Esophagus squamous epithelium (tissue), 5 donors: ENCODE results near the gene ALDH9A1. TPM values are rescaled to one million over a fixed set of nuclear protein-coding genes. Genes with fewer than 3 reads are reported as not detected.

Experiments used
- DNase-seq: peaks from one replicate; lab custom pipeline; 2025; lab: John Stamatoyannopoulos, UW
- H3K27ac ChIP-seq, 4 donors: fragments of 200-600 bp; sonication (generic); one replicate each; pipeline ENCODE4 v1.5.1; 2016 to 2019; ENCODE audit warnings: mild to moderate bottlenecking in 1 of 4
- H3K27me3 ChIP-seq, 4 donors: fragments of 200-600 bp; sonication (generic); 1 replicate in 3 of 4; 2 replicates in 1 of 4; pipeline versions ENCODE4 v1.5.1 to v1.6.0; 2017 to 2021; ENCODE audit warnings: antibody characterized with exemption in 1 of 4
- H3K36me3 ChIP-seq, 3 donors: fragments of 200-600 bp; sonication (generic); one replicate each; pipeline ENCODE4 v1.5.1; 2016 to 2019
- H3K4me1 ChIP-seq, 3 donors: fragments of 200-600 bp; sonication (generic); one replicate each; pipeline ENCODE4 v1.5.1; 2017 to 2019
- H3K4me3 ChIP-seq, 4 donors: fragments of 200-600 bp; sonication (generic); 1 replicate in 3 of 4; 2 replicates in 1 of 4; pipeline ENCODE4 v1.5.1; 2016 to 2019; ENCODE audit warnings: mild to moderate bottlenecking in 2 of 4, moderate library complexity in 1 of 4
- H3K9me3 ChIP-seq, 3 donors: fragments of 200-600 bp; sonication (generic); one replicate each; pipeline ENCODE4 v1.5.1; 2016 to 2019
- CTCF ChIP-seq, 6 experiments: fragments of 450-650 bp in 4 of 6; fragments of 200-600 bp in 2 of 6; sonication (generic) in 2 of 6; IDR thresholded peaks; one replicate each; pipeline ENCODE4 v1.5.1; 2016 to 2019; ENCODE audit warnings: antibody characterized with exemption in 6 of 6, mild to moderate bottlenecking in 4 of 6, moderate library complexity in 4 of 6
- POLR2A ChIP-seq, 4 donors: fragments of 450-650 bp; IDR thresholded peaks; one replicate each; pipeline ENCODE4 v1.6.1; 2017; ENCODE audit warnings: antibody characterized with exemption in 4 of 4, mild to moderate bottlenecking in 4 of 4, moderate library complexity in 3 of 4
- WGBS, 2 donors: methylation state at CpG; one replicate each; pipeline ENCODE4 v1.1.5; 2018; 5-methylcytosine and 5-hydroxymethylcytosine counted together
- intact Hi-C: fragments of 100-400 bp; cut with DNase I; formaldehyde crosslinking; loops from one replicate; pipeline ENCODE4 v1.15.0; 2022
- total RNA-seq, 4 donors: library from RNA; depleted of rRNA; stranded (reverse); fragments of >200 nt; gene quantifications; one replicate each; pipeline ENCODE4 v1.1.0, GENCODE V29; 2016
- donor health status: DM: yes; HTN: yes; CAD: no.

ALDH9A1 gene
- total RNA-seq, 4 donors from 2014 or later = 120 to 198 (median 158) TPM

GRCh38 chr1:165629848-165630628, 68.3 kb downstream of the ALDH9A1 start:
- no peak for TF ChIP-seq POLR2A (IDR thresholded peaks at IDR 0.05)
- TF ChIP-seq CTCF (IDR thresholded peaks at IDR 0.05) = no peak
- whole genome bisulfite sequencing, 2 donors = 16 to 21% methylated on average over 8 to 11 of the region's 26 CpGs
- no peaks in the 10 kb centered on the region for H3K36me3 ChIP-seq
- H3K9me3 ChIP-seq = no peaks in the 10 kb centered on the region
- H3K4me1 ChIP-seq = peaks cover 22 to 42% (median 25%) of the 10 kb centered on the region in 3 donors
- peak overlapping the region; percentile 45 to 80 (median 67) for H3K4me3 ChIP-seq
- peak overlapping the region; percentile 89 to 96 (median 92) for H3K27ac ChIP-seq
- H3K27me3 ChIP-seq = no peaks in the 10 kb centered on the region
- intact Hi-C loops = no loop called here
- DNase-seq = no peak

DNA sequence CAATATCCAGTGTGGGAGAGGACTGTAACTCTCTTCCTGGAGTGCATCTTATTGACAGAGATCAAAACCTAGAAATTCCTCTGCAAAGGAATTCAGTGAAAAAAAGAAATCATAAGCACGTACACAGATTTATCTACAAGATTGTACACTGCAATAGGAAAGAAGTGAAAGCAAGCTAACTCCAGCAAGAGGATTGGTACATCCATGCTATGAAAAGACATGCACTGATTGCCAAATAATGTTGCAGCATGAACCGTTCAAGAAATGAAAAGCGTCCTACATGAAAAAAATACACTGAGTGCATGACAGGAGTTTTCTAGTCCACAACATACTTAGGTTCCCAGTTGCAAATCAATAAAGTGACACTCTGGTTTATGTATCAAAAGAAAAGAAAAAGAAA, 69.2 kb downstream of the ALDH9A1 start:
- Histone ChIP-seq H3K4me1 (peaks cover 19 to 33% (median 20%) of the 10 kb centered on the region in 3 donors), H3K27ac (no peak overlapping the region), H3K9me3 (no peaks in the 10 kb centered on the region), H3K4me3 (no peak overlapping the region), H3K36me3 (no peaks in the 10 kb centered on the region), H3K27me3 (no peaks in the 10 kb centered on the region)
- intact Hi-C loops = no loop called here
- DNase-seq = no peak
- no peak for TF ChIP-seq CTCF (IDR thresholded peaks at IDR 0.05)
- 71 to 78% methylated on average over 3 of the region's 3 CpGs for WGBS, 2 donors

DNA sequence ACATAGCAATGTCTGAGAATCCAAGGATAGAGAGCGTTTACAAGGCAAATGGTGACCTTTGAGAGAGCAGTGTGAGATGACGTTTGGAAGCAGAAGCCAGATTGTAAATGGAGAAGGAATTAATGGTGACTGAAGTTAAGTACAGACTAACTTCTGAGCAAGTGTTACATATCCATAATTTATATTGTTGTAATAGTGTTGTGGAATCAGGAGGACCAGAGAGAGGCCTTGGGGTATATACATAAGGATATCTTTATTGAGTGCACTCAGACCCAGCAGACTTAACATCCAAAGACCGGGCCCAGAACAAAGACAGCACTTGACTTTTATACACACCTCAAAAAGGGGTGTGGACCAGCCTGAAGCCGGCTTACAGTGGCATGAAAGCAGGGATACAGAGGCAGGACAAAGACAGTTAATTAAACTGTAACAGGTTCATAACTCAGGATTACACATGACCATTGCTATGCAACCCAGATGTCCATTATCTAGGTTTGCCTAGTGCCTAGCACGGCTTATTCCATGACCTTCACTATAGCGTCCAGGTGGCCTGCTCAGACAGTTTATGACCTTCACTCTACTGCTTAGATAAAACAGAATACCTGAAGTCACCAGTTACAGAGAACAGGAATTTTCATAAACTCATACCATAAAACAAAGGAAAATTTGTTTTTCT, 70.1 kb downstream of the ALDH9A1 start:
- Histone ChIP-seq H3K4me1 (peaks cover 12 to 24% (median 16%) of the 10 kb centered on the region in 3 donors), H3K9me3 (no peaks in the 10 kb centered on the region), H3K36me3 (no peaks in the 10 kb centered on the region), H3K27me3 (no peaks in the 10 kb centered on the region), H3K27ac (no peak overlapping the region), H3K4me3 (no peak overlapping the region)
- WGBS, 2 donors = 83 to 84% methylated on average over 6 of the region's 6 CpGs
- TF ChIP-seq CTCF (IDR thresholded peaks at IDR 0.05) (no peak), POLR2A (IDR thresholded peaks at IDR 0.05) (no peak)
- DNase-seq = no peak
- intact Hi-C loops = no loop called here

- DNase-seq = no peak
- Histone ChIP-seq H3K27me3 (no peaks in the 10 kb centered on the region), H3K27ac (no peak overlapping the region), H3K4me3 (no peak overlapping the region), H3K4me1 (no peaks in the 10 kb centered on the region), H3K36me3 (no peaks in the 10 kb centered on the region), H3K9me3 (no peaks in the 10 kb centered on the region)
- intact Hi-C loops = no loop called here
- WGBS, 2 donors = 81 to 86% methylated on average over 4 of the region's 4 CpGs
- no peak for TF ChIP-seq CTCF (IDR thresholded peaks at IDR 0.05)
Observed at GRCh38 chr1:165624441-165624840, 73.9 kb downstream of the ALDH9A1 start.

DNA sequence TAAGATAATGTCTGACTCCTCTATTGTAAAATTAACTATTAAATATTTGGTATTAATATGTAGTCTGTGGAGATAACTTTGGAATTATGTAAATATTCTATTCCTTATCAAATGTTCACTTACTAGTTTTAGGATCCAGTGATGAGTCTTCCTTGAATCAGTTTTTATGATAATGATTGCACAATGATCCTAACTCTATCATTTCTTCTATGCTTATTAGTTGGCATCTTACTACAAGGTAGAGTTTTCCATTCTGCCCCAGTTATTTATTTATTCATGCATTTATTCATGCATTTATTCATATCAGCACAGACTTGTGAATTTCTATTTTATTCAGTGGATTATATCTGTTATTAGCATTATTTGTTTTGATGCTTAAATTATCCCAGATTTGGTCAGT, 74.7 kb downstream of the ALDH9A1 start:
- H3K27ac ChIP-seq = no peak overlapping the region
- intact Hi-C loops = no loop called here
- no peaks in the 10 kb centered on the region for H3K36me3 ChIP-seq
- no peaks in the 10 kb centered on the region for H3K9me3 ChIP-seq
- no peaks in the 10 kb centered on the region for H3K4me1 ChIP-seq
- TF ChIP-seq POLR2A (IDR thresholded peaks at IDR 0.05) (no peak), CTCF (IDR thresholded peaks at IDR 0.05) (no peak)
- no peak overlapping the region for H3K4me3 ChIP-seq
- H3K27me3 ChIP-seq = no peaks in the 10 kb centered on the region
- no peak for DNase-seq
